AG04450 (cell line): ENCODE results near the gene TMSB15B. TPM values are rescaled to one million over a fixed set of nuclear protein-coding genes. Genes with fewer than 3 reads are reported as not detected.
"Not testable (repeated sequence)": the region's sequence is repeated elsewhere in the genome, so short reads cannot be mapped to it uniquely, and the experiment has no call there.

Source experiments
- CTCF ChIA-PET: fragments of 300-600, 350-600 bp; formaldehyde crosslinking; extraction: SDS; loops from one replicate; lab custom pipeline; 2022; ENCODE audit warnings: antibody characterized with exemption, inconsistent platforms; lab: Charles Lee
- POLR2A ChIA-PET: fragments of 350-600 bp; formaldehyde crosslinking; extraction: SDS; loops from one replicate; lab custom pipeline; 2021; ENCODE audit warnings: antibody characterized with exemption, inconsistent platforms; lab: Yijun Ruan, JAX
- DNase-seq: peaks from one replicate; pipeline ENCODE4 v3.0.0-alpha.2; 2011; ENCODE audit warnings: low read depth, low spot score
- H3K27ac ChIP-seq: one replicate; pipeline ENCODE4 v1.5.1; 2012; ENCODE audit warnings: low read depth, low read length, control low read depth
- H3K27me3 ChIP-seq: one replicate; pipeline ENCODE4 v1.6.0; 2012; ENCODE audit warnings: low read length; ENCODE audit not compliant: control insufficient read depth, insufficient read depth
- H3K4me3 ChIP-seq: 2 replicates; pipeline ENCODE4 v1.5.1; 2011; ENCODE audit warnings: mild to moderate bottlenecking, low read depth, low read length, control low read depth
- H3K9me3 ChIP-seq: 2 replicates; pipeline ENCODE4 v1.5.1; 2012; ENCODE audit warnings: low read length; ENCODE audit not compliant: control insufficient read depth, insufficient read depth
- CTCF ChIP-seq: IDR thresholded peaks from 2 replicates; pipeline ENCODE4 v1.5.1; 2011; ENCODE audit warnings: low read depth, low read length, control low read depth, inconsistent platforms
- polyA minus RNA-seq: library from RNA; depleted of rRNA, polyadenylated mRNA; stranded (reverse); fragments of >200 nt; gene quantifications from 2 replicates; pipeline ENCODE4 v1.2.3, GENCODE V29; 2011; rRNA and poly(A)+ RNA removed
- polyA plus RNA-seq: library from polyadenylated mRNA; depleted of rRNA; stranded (reverse); fragments of >200 nt; gene quantifications from 2 replicates; pipeline ENCODE4 v1.2.3, GENCODE V29; 2011; rRNA removed

Gene TMSB15B
- polyA plus RNA-seq (14.0 and 19.0 TPM in 2 replicates), polyA minus RNA-seq (2.3 and 4.3 TPM in 2 replicates)

DNA sequence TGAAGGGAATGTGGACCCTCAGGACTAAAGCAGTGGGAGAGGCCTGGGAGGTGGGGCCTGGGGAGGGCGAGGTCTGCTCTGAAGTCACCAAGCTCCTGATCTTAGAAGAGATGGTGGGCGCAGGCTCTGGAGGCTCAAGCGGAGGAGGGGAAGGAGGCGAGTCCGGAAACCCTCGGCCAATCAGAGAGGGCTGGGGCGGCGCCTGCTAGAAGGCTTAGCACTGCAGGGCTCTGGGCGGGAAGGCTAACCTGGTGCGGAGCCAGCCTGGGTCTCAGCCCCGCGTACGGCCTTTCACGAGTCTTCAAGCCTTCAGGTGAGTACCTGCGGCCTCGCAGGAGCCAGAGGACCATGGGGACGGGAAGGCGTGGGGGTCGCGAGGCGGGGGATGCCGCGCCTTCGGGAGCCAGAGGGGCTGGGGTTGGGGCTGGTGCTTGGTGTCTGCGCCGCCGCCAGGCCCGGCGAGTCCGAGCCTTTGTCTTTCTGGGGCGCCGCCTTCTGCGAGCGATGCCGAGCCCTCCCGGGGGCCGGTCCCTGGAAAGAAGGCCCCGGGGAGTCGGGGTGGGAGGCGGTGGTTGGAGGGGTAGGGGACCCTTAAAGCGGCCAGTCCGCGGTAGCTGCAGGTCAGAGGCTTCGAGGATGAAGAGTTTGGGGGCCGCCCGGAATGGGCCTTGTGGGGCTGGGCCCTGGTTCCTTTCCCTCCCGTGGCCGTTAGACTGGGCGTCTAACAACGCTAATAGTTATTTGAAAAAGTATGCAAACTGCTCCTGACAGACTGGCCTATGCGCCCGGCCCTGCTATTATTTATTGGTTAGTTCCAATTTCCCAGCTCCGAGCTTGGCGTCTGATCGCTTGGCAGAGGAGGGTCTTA lies at the start of gene TMSB15B:
Gene TMSB15B (plus strand): TSS at position 217 of the 868 bp plus-strand sequence.
- DNase-seq, H3K4me3 ChIP-seq, H3K27ac ChIP-seq, POLR2A ChIA-PET, H3K9me3 ChIP-seq, H3K27me3 ChIP-seq, CTCF ChIA-PET: not testable (repeated sequence)

DNA sequence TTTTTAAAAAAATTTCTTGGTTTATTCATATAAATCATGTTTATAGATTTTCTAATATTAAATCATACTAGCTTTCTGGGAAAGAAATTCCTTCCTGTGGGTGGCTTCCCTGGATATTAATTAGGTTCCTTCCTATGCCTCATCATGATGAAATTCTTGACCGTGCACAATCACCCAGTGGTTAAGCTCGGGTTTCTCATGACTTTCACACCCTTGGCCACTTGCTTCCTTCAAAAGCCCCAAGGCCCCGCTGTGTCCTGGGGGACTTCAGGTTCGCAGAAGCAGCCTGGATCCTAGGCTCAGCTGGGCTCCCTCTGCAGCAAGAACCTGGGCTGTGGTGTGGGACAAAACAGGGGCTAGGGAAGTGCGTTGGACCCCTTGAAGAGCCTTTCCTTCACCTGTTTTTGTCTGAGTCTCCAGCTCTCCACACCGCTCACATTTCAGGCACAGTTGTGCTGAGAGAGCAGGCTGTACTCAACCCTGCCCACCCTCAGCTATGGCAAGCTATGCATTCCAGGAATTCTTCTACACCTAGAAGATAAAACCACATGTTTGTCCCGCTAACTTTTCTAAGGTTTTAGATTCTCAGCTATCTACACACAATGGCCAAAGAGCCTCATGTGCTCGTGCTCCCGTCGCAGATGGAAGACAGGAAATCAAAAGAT lies 48.9 kb upstream of the TMSB15B start:
- DNase-seq, result no peak
- Histone ChIP-seq H3K9me3 (no peaks in the 10 kb centered on the region; the same call in 1 of the 2 replicates), H3K27me3 (no peaks in the 10 kb centered on the region), H3K27ac (no peak overlapping the region), H3K4me3 (no peak overlapping the region)
- ChIA-PET POLR2A (no interaction called here), CTCF (interaction anchor here (2.6 kb wide), 1 partner anchor 68 kb away, joined by 9 read pairs; no protein-coding TSS in a partner anchor)
- TF ChIP-seq CTCF, result no peak

GRCh38 chrX:103918050-103918449 lies 44.4 kb upstream of the TMSB15B start:
- no peaks in the 10 kb centered on the region for H3K27me3 ChIP-seq
- H3K4me3 ChIP-seq, result peak overlapping the region; percentile 65
- POLR2A ChIA-PET, result no interaction called here
- CTCF ChIA-PET, result interaction anchor here (0.6 to 1.0 kb wide), 3 partner anchors 10 to 17 kb away, joined by 3 to 5 read pairs (median 4); no protein-coding TSS in a partner anchor
- peak; percentile 66 for TF ChIP-seq CTCF
- DNase-seq, result no peak
- H3K27ac ChIP-seq, result no peak overlapping the region
- no peaks in the 10 kb centered on the region for H3K9me3 ChIP-seq

DNA sequence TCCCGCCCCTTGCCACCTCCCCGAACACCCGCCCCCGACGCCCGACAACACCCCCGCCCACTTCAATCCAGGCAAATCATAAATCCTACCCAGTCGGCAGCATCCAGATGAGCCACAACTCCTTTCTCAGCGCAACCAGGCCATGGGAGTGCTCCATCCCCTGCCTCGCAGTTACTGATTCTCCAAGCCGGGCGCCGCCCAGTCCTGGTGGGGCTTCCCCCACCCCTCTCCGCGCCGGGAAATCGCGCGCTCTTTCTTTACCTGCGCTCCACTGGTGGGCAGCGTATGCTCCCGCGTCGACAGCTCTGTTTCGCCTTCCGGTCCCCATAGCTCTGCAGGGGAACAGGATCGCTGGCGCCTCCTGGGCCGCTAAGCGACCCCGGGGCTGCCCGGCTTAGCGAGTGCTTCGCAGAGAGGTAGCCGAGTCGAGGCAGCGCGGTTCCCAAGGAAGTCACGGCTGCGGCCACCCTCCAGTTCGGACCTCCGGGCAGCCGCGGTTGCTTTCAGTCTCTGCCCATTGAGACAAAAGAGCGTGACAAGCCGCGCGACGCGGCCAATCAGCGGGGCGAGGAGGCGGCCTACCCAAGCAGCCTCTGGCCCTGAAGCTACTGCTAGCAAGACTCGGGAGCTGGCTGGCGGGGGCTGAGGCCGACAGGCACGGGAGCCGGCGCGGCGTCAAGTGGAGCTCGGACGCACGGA lies 43.7 kb upstream of the TMSB15B start:
- Histone ChIP-seq H3K4me3 (peak overlapping the region; percentile 65), H3K27me3 (no peaks in the 10 kb centered on the region), H3K9me3 (no peaks in the 10 kb centered on the region), H3K27ac (peak overlapping the region; percentile 84)
- ChIA-PET CTCF (interaction anchor here (0.7 to 1.2 kb wide), 4 partner anchors 12 to 74 kb away, joined by 3 to 7 read pairs (median 4); no protein-coding TSS in a partner anchor), POLR2A (no interaction called here)
- TF ChIP-seq CTCF, result no peak
- DNase-seq, result no peak

GRCh38 chrX:103919270-103919637 lies 43.2 kb upstream of the TMSB15B start:
- H3K27me3 ChIP-seq, result no peaks in the 10 kb centered on the region
- ChIA-PET POLR2A (no interaction called here), CTCF (interaction anchor here (0.7 to 1.2 kb wide), 3 partner anchors 14 to 74 kb away, joined by 3 to 7 read pairs (median 4); no protein-coding TSS in a partner anchor)
- DNase-seq, result no peak
- no peaks in the 10 kb centered on the region for H3K9me3 ChIP-seq
- peak; percentile 49 for TF ChIP-seq CTCF
- H3K27ac ChIP-seq, result peak overlapping the region; percentile 84
- H3K4me3 ChIP-seq, result peak overlapping the region; percentile 65

- H3K27ac ChIP-seq, POLR2A ChIA-PET, H3K4me3 ChIP-seq, H3K27me3 ChIP-seq, DNase-seq, H3K9me3 ChIP-seq: not testable (repeated sequence)
- CTCF ChIA-PET, result interaction anchor here (1.0 kb wide), 1 partner anchor 76 kb away, joined by 3 read pairs; no protein-coding TSS in a partner anchor
Observed at GRCh38 chrX:103920515-103920914, 41.9 kb upstream of the TMSB15B start.
